Measurements from ENCODE around the gene JAML. TPM values are rescaled to one million over a fixed set of nuclear protein-coding genes. Genes with fewer than 3 reads are reported as not detected.

JAML gene
- total and polyA plus RNA-seq, 2 of the 8 experiments (the other 6 are each of a cell fraction or from before 2014, with no cell fraction given): 0.12 to 0.58 TPM

- no peak overlapping the region for H4K8ac ChIP-seq (ENCODE audit: extremely low read depth, insufficient read depth, low read length)
- H2BK120ac ChIP-seq (replicated peaks; ENCODE audit: low read depth, low read length): no peak overlapping the region
- no peak overlapping the region for H3K27ac ChIP-seq (ENCODE audit: low read depth, low read length)
- H2BK20ac ChIP-seq (ENCODE audit: low read length): no peak overlapping the region
- H3K9ac ChIP-seq (replicated peaks in 1 of 4; ENCODE audit: extremely low read depth in 1 of 4, low read depth in 3 of 4, low read length in 3 of 4): no peak overlapping the region
- no peaks in the 10 kb centered on the region for H3K23me2 ChIP-seq (ENCODE audit: low read depth, low read length)
- H3K4me1 ChIP-seq (replicated peaks in 1 of 4; ENCODE audit: control insufficient read depth in 3 of 4, insufficient read depth in 4 of 4, low read length in 3 of 4): peaks cover 0 to 3% (median 0%) of the 10 kb centered on the region in 4 experiments; a peak in 1 of 7 replicates
- no peaks in the 10 kb centered on the region for H3K79me1 ChIP-seq (ENCODE audit: low read depth, low read length)
- H4K5ac ChIP-seq (ENCODE audit: insufficient read length, low read depth, low read length): no peak overlapping the region
- no peak overlapping the region for H2AFZ ChIP-seq (ENCODE audit: low read length)
- H3K36me3 ChIP-seq (ENCODE audit: control insufficient read depth in 2 of 4, insufficient read depth in 4 of 4, low read length in 3 of 4): no peaks in the 10 kb centered on the region
- H3K4me3 ChIP-seq (ENCODE audit: extremely low read depth in 1 of 4, insufficient read depth in 2 of 4, low read depth in 3 of 4, low read length in 4 of 4): no peak overlapping the region
- H3K14ac ChIP-seq (ENCODE audit: insufficient read length): no peak overlapping the region
- 92% methylated on average over 6 of the region's 6 CpGs; no CpG with 5 or more reads in 1 of the 2 experiments for WGBS, 2 experiments (ENCODE audit: extremely low coverage in 1 of 2, insufficient coverage in 1 of 2, insufficient read length in 1 of 2, insufficient replicate concordance in 2 of 2, low coverage in 1 of 2, low lambda C conversion rate in 2 of 2, missing lambda C conversion rate in 1 of 2)
- no peak overlapping the region for H3K4me2 ChIP-seq (ENCODE audit: insufficient read depth in 1 of 2, low read depth in 2 of 2, low read length in 2 of 2)
- no peak overlapping the region for H4K91ac ChIP-seq (replicated peaks; ENCODE audit: insufficient read length, low read length)
- no peak overlapping the region for H3K23ac ChIP-seq (ENCODE audit: insufficient read length)
- no peaks in the 10 kb centered on the region for H3K79me2 ChIP-seq (ENCODE audit: control insufficient read depth in 1 of 2, insufficient read depth in 2 of 2, low read length in 2 of 2)
- no peaks in the 10 kb centered on the region for H3K9me3 ChIP-seq (ENCODE audit: insufficient read depth in 2 of 2, low read depth in 1 of 2, low read length in 1 of 2)
- FAIRE-seq (no peak), DNase-seq (ENCODE audit: low read depth in 1 of 2, low spot score in 2 of 2) (no peak)
- ChIA-PET POLR2A (ENCODE audit: partially characterized antibody) (interaction anchor here (0.8 to 1.1 kb wide), 2 partner anchors 12 to 15 kb away, joined by 3 read pairs; no protein-coding TSS in a partner anchor), CTCF (ENCODE audit: partially characterized antibody) (interaction anchor here (0.9 to 2.5 kb wide), 4 partner anchors 10 to 72 kb away, joined by 3 to 8 read pairs (median 4); no protein-coding TSS in a partner anchor)
- H4K20me1 ChIP-seq (replicated peaks in 1 of 2; ENCODE audit: control insufficient read depth in 1 of 2, insufficient read depth in 2 of 2, low read length in 2 of 2): no peaks in the 10 kb centered on the region
- no peak overlapping the region for H2BK12ac ChIP-seq (ENCODE audit: low read depth, low read length)
- H2BK5ac ChIP-seq (ENCODE audit: low read depth, low read length): no peak overlapping the region
- H3K18ac ChIP-seq (ENCODE audit: extremely low read depth, low read length): no peak overlapping the region
- H3K27me3 ChIP-seq (replicated peaks in 1 of 4; ENCODE audit: control insufficient read depth in 3 of 4, extremely low read depth in 1 of 4, insufficient read depth in 3 of 4, low read length in 3 of 4): no peaks in the 10 kb centered on the region
- H3K4ac ChIP-seq (replicated peaks; ENCODE audit: insufficient read length, low read depth, low read length): no peak overlapping the region
- H2BK15ac ChIP-seq (ENCODE audit: low read length): no peak overlapping the region
- no peak overlapping the region for H2AK5ac ChIP-seq (ENCODE audit: low read depth, low read length)
- no peak overlapping the region for H3K56ac ChIP-seq (replicated peaks; ENCODE audit: insufficient read length, low read depth, low read length)
- no peak for TF ChIP-seq CHD2 (IDR thresholded peaks at IDR 0.05; ENCODE audit: low read length)
- TF ChIP-seq NRF1 (IDR thresholded peaks at IDR 0.05; ENCODE audit: low read depth, low read length): no peak
- no peak for TF ChIP-seq JUND (IDR thresholded peaks at IDR 0.05; ENCODE audit: low read length)
- TF ChIP-seq EZH2 (IDR thresholded peaks at IDR 0.05; ENCODE audit: low read depth, low read length, severe bottlenecking): no peak
- TF ChIP-seq FOSL1 (IDR thresholded peaks at IDR 0.05; ENCODE audit: insufficient read depth, low read depth, low read length): no peak
- TF ChIP-seq RBBP5 (IDR thresholded peaks at IDR 0.05; ENCODE audit: borderline replicate concordance, low read depth, low read length): no peak
These were observed 819 bp downstream of the JAML start for GRCh38 chr11:118223992-118224391.

Data from H1 (cell line).